Stimulated activated CD4-positive, alpha-beta T cell treated with anti-CD3 and anti-CD28 coated beads, Interleukin-1b, Interleukin-23, amount 100 ng/mL, for 24 hours (primary cell): Measurements from ENCODE around the gene EDARADD.

Experiments used
- DNase-seq, 4 experiments: peaks; one replicate each; pipeline ENCODE4 v3.0.0-alpha.2; 2020; ENCODE audit warnings: low read depth in 4 of 4, low spot score in 1 of 4

EDARADD gene

DNA sequence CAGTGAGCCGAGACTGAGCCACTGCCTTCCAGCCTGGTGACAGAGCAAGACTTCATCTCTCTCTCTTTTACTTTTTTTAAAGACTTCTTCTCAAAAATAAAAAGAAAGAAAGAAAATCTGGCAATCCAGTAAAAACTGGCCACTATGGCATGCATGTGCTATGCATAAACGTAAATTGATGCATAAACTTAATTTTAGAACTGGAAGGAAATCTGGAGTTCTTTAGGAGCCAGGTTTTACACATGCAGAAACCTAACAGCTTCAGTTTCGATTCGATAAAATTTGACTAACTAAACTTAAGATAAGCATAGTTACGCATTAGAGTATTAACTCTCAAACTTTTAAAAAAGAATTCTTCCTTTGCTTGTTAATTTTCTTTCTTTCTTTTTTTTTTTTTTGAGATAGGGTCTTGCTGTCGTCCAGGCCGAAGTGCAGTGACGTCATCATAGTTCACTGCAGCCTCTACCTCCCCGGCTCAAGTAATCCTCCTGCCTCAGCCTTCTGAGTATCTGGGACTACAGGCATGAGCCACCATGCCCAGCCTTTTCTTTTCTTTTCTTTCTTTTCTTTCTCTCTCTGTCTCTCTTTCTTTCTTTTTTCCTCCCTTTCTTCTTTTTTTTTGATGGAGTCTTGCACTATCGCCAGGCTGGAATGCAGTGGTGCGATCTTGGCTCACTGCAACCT, 117.8 kb downstream of the EDARADD start:
- DNase-seq: no peak

DNA sequence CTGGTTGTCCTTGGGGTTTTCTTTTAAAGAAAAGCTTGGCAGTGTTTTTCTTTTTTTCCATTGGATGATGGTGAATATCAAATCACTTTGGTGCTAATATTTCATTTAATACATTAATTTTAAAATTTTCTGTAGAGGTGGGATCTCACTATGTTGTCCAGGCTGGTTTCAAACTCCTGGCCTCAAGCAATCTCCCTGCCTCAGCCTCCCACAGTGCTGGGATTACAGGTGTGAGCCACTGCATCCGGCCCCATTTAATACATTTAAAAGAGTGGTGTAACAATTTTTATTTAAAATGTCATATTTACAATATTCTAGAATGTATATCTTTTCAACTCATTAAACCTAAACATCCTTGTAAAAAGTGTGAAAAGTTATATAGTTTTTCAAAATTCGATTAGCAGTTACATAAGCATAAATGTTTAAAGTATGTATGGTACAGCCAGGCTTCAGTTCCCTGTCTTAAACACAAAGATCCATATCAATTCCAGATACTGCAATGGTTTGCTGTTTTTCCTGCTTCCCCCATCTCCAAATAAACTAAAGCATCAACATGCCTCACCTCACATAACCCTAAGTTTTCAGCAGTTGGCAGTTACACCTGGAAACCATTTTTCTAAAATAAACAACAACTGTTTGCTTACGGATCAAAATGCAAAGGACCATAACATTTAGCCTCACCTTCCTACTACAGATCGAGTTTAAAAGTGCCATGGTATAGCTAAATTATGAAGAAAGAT, 120.8 kb downstream of the EDARADD start:
- no peak for DNase-seq

DNA sequence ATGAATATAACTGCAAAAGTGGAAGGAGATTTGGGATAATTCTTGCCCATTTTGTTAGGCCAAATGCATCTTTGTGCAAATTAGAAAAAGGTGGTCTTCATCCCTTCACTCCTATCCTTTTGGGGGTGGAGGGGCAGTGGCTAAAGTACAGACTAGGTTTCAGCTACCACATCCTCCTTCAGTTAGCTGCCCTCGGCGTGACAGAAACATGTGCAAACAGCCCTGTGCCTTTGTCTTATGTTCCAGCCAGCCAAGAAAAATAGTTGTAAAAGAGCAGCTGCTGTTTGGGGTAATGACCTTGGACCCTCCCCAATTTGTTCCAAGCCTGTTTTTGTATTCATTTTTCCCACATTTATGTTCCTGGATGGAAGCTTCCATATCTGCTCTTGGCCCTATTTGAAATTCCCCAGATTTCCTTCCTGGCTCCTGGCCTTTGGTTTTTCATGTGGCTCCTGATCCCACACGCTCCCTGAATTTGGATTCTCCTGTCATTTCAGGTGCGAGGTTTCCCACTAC, 121.4 kb downstream of the EDARADD start:
- DNase-seq: no peak

DNA sequence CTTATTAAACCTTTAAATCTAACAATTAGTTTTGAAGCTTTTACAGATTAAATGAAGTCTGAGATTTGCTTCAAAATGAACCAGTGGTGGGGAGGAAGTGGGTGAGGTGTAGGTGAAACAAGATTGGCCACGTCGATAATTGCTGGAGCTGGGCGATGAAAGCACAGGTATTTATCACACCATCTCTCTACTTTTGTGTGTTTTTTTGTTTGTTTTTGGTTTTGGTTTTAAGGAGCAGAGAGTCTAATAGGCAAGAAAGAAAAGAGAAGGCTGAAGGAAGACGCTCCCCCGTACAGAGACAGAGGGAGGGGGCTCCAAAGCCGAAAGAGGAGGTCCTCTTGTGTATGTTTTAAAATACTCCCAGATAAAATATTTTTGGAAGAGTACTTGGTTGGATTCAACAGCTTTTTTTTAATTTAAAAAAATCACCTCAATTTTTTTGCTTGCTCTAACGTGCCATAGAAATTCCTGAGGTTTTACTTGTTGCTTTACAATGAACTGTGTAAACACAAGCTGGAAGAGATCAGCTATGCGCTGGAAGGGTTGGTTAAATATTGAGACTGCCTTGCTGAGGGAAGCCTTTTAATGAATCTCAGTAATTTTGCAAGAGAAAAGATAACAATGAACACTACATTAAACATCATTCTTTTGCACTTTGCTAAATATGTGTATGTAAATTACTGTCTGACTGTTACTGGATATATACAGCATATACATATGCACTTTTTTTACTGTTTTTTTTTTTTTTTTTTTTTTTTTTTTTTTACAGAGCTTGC, 123.0 kb downstream of the EDARADD start:
- DNase-seq: no peak

DNA sequence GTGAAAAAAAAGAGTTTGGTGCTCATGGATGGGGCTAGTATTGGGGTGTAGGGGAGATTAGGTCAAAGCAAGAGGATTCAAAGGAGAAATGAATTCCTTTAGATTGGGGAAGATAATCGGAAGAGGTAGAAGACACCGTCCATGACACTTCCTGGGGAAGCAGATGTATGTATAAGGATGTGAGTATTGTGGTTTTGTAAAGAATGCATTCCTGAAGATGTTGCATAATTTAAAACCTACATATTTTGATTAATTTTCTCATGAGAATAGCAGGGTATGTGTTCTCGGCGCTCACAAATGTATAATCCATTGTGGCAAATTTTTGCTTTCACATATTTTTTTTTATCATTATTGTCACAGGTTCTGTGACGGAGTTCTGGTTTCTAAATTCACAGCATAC, 124.2 kb downstream of the EDARADD start:
- DNase-seq: no peak

DNA sequence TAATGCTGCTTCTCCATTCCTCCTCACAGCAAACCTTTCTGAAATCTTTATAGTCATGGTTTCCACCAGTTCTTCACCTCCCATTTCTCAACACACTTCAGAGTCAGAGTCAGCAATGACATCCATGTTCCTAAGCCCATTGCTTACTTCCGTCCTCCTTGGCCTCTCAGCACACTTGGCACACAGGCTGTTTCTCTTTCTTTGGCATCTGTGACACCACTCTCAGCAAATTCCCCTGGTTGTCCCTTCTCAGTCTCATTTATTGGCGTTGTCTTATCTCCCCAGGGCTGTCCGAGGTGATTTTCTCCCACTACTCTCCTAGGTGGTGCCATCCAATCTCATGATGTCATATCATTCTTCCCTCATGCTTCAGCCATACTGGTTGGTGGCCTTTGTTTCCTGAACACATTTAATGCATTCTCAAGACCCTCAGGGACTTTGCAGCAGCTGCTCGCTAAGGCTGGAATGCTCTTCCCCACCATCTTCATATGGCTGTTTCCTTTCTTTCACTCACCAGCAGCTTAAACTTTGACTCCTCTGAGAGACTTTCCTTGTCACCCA, 126.4 kb downstream of the EDARADD start:
- DNase-seq: no peak

DNA sequence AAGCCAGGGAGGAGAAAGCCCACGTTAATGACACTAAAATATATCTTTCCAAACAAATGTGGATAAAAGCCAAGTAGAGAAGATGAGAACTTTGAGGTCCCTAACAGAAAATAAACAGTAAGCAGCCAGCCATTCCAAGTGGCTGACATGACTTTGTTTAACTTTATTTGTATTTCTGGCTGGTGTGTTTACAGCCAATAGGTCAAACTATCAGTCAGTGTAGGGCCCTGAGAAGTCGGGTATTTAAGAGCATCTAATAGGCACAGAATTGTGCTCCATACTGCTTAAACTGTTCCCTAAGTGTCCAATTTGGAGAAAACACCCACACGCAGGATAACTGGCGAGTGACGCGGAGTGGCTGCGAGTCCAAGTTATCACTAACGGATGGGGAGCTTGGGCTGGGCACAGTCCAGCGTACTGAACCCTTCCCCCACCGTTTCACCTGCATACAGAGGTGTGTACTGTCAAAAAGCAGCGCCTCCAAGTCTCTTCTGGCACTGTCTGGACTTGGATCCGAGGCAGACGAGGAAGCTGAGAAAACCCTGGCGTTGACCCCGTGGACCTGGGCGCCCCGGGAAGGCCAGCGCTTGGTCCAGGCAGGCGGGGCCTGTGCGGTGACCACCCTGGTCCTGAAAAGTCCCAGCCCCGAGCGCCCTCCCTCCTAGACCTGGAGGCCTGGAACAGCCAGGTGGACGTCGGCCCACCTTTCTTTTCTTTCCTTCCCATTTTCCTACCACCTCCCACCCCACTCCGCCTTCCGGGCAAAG, 129.0 kb downstream of the EDARADD start:
- no peak for DNase-seq

DNA sequence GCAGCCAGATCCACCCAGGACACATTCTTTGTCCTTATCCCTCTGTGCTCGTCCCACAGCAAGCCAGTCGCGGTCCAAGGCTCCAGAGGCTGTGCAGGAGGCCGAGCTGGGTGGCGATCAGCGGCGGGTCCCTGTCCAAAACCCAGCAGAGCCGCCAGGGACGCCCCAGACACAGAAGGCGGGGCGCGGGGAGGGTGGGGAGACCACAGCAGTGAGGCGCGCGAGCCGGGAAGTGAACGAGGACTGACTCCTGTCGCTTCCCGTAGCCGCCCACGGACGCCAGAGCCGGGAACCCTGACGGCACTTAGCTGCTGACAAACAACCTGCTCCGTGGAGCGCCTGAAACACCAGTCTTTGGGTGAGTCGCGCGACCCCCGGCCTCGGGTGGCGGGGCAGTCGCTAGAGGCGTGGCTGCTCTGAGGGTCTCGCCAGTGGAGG, 129.6 kb downstream of the EDARADD start, which contains the start of gene LGALS8:
LGALS8 (plus strand) TSS at position 279 of the 438 bp plus-strand sequence. CDS start 2,089 bp downstream, outside the sequence.
- DNase-seq: peak; percentile 62 to 89 (median 78)

DNA sequence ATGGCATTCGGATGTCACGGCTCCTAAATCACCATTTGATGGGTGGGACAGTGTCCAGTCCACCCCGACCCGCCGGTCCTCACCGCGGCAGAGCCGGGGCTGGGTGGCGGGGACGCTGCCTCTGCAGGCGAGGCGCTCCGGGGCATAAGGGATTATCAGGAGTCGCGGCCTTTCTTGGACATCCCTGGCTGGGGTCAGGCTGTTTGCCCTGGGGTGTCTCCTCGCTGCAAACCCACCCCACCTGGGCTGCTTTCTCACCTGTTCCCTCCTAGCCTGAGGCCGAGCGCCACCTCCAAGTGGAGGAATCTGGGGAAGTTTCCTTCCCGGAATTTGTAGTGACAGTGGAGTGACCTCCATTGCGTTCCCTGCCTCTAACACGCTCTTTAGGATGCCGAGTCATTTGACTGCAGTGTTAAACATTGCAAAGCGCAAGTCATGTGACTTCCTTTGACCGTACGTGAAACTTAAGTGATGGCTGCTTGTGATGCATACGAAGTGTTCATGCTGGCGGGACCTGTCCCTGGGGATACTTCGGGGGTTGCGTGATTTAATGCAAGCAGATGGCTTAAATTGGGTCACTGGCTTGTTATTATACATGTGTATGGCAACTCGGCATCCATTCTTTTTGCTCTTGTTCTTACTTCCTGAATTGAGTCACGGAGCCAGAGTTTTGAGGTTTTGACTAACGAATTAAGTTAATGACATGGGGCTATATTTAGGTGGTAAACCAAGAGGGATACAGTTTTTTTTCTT, 130.2 kb downstream of the EDARADD start:
- DNase-seq: peak; percentile 21 to 39 (median 36)

DNA sequence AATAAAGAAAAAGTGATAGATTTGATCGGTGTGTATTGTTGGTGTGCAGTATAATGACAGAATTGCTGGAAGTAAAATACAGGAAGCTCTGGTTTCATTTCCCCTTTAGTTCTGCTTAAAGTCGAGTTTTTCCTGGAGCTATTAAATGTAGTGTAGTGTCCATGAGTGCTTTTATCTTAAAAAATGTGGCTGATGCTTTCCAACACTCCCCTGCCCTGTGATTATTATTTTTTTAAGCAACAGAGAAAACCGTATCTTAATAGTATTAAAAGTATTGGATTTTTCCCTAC, 130.8 kb downstream of the EDARADD start:
- DNase-seq: no peak

DNA sequence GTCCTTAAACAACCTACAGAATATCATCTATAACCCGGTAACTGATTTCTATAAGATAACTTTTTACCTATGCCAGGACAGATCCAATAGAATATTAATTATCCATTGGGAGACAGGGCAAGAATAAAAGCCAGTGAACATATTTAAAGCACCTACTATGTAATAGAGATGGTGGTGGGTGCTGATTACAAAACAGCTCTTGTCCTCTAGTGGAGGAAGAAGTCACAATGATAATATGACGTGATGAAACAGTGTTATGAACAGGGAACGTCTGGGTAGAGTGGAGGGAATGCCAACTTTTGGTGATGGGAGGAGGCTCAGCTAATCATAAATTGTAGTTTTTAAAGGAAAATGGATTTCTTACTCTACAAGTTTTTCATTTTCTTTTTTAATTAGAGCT, 132.0 kb downstream of the EDARADD start:
- DNase-seq: no peak

DNA sequence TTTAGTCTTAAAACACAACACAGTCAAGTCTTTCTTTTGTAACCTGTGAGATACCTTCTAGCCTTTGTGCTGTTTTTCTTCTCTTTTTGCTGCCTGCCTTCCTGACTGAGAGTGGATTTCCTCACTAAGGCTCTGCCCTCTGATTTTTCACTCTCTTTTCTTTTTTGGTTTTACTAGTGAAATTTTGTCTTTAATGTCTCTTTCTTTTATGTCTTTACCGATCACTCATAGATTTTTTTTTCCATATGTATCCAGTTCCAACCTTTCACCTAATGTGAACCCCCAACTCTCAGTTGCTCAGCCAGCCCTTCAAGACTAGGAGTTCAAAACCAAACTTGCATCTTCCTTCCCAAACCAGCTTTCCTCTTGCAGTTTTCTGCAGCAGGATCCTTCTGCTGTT, 136.2 kb downstream of the EDARADD start:
- no peak for DNase-seq

DNA sequence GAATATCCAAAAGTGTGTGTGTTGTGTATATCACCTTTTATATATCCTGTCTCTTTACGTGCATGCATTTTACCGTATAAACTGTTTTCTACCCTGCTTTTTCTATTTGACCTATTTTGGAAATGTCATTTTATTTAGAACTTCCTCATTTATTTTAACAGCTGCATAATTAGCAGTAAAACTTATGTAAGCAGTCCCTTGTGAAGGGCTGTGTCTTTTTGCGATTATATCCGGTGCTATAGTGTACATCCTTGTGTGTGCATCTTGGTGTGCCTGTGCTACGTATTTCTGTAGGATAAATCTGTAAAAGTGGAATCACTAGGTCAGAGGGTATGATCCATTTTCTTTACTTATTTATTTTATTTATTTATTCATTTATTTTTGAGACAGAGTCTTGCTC, 136.9 kb downstream of the EDARADD start:
- no peak for DNase-seq

DNA sequence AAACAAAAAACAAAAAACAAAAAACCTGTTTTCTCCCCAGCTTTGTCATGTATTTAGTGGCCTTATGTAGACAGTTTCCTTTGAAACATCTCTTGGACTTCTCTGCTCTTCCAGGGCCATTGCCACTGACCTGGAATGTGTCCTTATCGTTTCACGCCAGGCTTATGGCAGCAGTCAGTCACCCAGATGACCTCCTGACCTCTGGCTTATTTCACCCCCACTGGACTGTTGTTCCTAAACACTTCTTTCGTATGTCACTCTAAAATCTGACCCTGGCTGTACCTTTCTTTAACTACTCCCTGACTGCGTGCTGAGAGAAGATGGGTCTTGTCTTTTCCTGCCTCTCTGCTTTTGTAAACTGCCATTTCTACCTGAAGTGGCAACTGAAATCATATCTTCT, 138.8 kb downstream of the EDARADD start:
- DNase-seq: no peak

DNA sequence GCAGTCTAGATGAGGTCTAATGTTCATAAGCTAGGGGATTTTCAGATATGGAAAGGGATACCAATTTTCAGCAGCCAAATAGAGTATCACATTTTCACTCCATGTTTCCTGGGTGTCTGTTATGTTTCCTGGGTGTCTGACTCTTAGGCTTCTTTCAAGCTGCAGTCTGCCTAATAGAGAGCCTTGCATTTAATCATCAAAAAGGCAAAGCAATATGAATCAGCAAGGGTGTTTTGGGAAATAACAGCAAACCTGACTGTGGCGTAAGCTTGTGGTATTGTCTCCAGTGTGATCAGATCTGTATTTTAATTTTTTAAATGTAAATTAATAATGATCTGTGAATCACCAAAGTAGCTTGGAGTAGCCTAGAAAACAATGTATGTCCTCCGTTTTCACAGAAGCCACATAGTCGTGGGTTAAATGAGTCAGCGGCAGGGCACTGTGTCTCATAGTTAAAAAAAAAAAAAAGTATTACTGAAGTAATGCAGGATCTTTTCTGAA, 140.1 kb downstream of the EDARADD start:
- peak in 1 of 4 experiments; percentile 28 for DNase-seq
